ENCODE results near the gene HSPB2. TPM values are rescaled to one million over a fixed set of nuclear protein-coding genes. Genes with fewer than 3 reads are reported as not detected.

Gene HSPB2
- total RNA-seq, 1 donor from 2014 or later, result 14.4 TPM

- no peak for DNase-seq (ENCODE audit: low spot score)
- no peak for ATAC-seq
- intact Hi-C loops (cut with DNase I), result no loop called here
Measured at GRCh38 chr11:111933872-111934271, 21.3 kb downstream of the HSPB2 start.

DNA sequence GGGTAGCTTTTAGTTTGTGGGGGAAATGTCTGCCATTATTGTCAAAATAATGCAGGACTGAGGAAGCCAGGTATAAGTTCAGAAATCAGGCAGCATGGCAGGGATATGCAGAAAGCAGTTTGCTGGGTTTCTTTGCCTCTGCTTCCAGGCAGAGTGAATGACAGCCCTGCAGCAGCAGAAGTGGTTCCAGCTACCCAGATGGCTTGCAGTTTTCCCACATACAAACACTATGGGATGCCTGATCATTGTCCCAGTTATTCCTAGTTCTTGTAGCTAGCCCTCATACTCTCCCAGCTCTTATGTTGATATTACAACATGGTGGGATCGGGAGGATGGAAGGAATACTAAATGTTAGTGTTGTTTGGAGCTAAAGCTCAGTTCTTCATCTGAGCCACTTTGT is 21.8 kb downstream of the HSPB2 start:
- no peak for ATAC-seq
- intact Hi-C loops (cut with DNase I), result no loop called here
- no peak for DNase-seq (ENCODE audit: low spot score)

- intact Hi-C loops (cut with DNase I), result no loop called here
- peak; percentile 21 for ATAC-seq
- no peak for DNase-seq (ENCODE audit: low spot score)
Measured at GRCh38 chr11:111935317-111936039, 22.9 kb downstream of the HSPB2 start.

- intact Hi-C loops (cut with DNase I), result no loop called here
Measured at GRCh38 chr11:111936040-111936540, 23.6 kb downstream of the HSPB2 start.

GRCh38 chr11:111937461-111937769 is 24.9 kb downstream of the HSPB2 start:
- peak; percentile 40 for ATAC-seq
- intact Hi-C loops (cut with DNase I), result no loop called here
- peak; percentile 72 for DNase-seq (ENCODE audit: low spot score)

More at GRCh38 chr11:111936040-111936540, 23.6 kb downstream of the HSPB2 start:
- no peak for ATAC-seq
- no peak for DNase-seq (ENCODE audit: low spot score)

DNA sequence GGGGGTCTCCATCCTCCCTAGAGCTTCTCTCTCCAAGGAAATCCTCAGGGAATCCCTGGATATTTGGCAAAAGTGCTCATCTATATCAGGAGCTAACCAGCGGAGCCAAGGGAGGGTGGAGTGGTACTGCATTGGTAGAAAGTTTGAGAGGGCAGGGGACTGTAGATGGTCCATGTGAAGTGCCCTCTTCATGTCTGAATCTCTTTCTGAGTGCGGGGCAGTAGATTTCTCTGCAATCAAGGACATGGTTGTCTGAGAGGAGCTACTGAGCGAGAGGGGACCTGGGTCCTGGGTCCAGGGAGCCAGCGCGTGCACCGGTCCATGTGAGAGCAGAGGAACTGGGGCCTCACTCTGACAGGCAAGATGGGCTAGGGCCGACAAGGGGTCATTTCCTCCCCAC is 25.3 kb downstream of the HSPB2 start:
- intact Hi-C loops (cut with DNase I), result loop anchor here (2.0 kb wide), 1 partner anchor 39 kb away; no protein-coding TSS in a partner anchor
- no peak for DNase-seq (ENCODE audit: low spot score)
- peak; percentile 33 for ATAC-seq

- intact Hi-C loops (cut with DNase I), result loop anchor here (2.0 kb wide), 1 partner anchor 38 kb away; no protein-coding TSS in a partner anchor
- ATAC-seq (peak; percentile 10), DNase-seq (ENCODE audit: low spot score) (no peak)
Measured at GRCh38 chr11:111938687-111939160, 26.2 kb downstream of the HSPB2 start.

- intact Hi-C loops (cut with DNase I), result loop anchor here (2.0 kb wide), 1 partner anchor 37 kb away; no protein-coding TSS in a partner anchor
- no peak for DNase-seq (ENCODE audit: low spot score)
- no peak for ATAC-seq
Measured at GRCh38 chr11:111939836-111940604, 27.5 kb downstream of the HSPB2 start.

- DNase-seq (ENCODE audit: low spot score) (no peak), ATAC-seq (no peak)
- intact Hi-C loops (cut with DNase I), result no loop called here
Measured at GRCh38 chr11:111941963-111942362, 29.4 kb downstream of the HSPB2 start.

DNA sequence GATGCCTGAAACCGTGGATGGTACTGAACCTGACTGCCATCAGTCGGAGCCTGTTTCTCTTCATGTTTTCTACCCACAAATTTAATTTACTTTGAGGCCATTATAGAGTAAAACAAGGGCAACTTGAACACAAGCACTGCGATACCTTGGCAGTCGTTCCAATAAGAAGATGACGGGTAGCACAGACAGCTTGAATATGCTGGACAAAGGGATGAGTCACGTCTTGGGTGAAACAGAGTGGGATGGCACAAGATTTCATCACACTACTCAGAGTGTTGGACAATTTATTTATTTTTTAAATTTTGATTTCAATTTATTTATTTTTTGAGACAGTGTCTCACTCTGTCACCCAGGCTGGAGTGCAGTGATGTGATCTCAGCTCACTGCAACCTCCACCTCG is 30.3 kb downstream of the HSPB2 start:
- ATAC-seq, result no peak
- DNase-seq (ENCODE audit: low spot score), result no peak
- intact Hi-C loops (cut with DNase I), result no loop called here

- no peak for DNase-seq (ENCODE audit: low spot score)
- intact Hi-C loops (cut with DNase I), result no loop called here
- peak; percentile 62 for ATAC-seq
Measured at GRCh38 chr11:111944139-111944538, 31.6 kb downstream of the HSPB2 start.

GRCh38 chr11:111944651-111945051 is 32.1 kb downstream of the HSPB2 start:
- intact Hi-C loops (cut with DNase I), result no loop called here
- ATAC-seq (no peak), DNase-seq (ENCODE audit: low spot score) (no peak)

- intact Hi-C loops (cut with DNase I), result no loop called here
- ATAC-seq (no peak), DNase-seq (ENCODE audit: low spot score) (no peak)
Measured at GRCh38 chr11:111945198-111945597, 32.7 kb downstream of the HSPB2 start.

- peak; percentile 27 for ATAC-seq
- intact Hi-C loops (cut with DNase I), result no loop called here
- no peak for DNase-seq (ENCODE audit: low spot score)
Measured at GRCh38 chr11:111946499-111946898, 34.0 kb downstream of the HSPB2 start.

- DNase-seq (ENCODE audit: low spot score) (no peak), ATAC-seq (no peak)
- intact Hi-C loops (cut with DNase I), result no loop called here
Measured at GRCh38 chr11:111947143-111947542, 34.6 kb downstream of the HSPB2 start.

DNA sequence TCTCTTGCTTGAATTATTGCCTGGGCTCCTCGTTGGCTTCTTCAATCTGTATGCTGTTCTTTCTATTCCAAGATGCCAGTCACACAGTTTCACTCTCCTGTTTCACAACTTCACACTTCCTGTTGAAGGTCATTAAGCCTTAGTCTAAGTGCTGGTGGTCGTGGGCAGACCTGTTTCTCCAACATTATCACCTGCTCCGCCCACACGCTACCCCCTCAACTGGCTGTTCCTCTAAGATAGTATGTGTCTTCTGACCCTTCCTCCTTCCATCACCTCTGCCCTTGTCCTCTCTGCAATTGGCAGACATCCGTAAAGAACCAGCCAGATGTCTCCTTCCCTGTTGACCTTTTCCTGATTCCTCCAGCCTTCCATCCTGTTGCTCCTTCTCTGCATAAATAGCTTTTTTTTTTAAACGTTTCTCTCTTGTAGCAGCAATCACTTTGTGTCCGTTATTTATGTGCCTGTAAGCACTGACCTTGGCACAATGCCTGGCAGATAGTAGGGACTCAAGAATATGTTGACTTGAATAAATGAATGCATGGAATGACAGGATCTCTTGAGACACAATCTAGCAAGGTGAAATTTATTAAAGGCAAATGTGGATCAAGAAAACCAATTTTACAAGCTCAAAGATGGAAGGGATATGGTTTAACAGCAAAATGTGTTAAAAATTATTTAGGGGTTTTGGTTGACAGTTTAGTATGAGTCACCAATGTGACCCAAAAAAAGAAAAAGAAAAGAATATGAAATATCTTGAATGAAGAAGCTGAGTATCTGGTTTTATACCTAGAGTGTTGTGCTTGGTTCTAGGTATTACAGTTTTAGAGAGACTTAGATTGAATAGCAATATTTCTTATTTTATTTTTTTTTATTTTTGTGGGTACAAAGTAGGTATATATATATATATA is 37.2 kb downstream of the HSPB2 start:
- intact Hi-C loops (cut with DNase I), result no loop called here
- DNase-seq (ENCODE audit: low spot score), result no peak
- ATAC-seq, result no peak

- DNase-seq (ENCODE audit: low spot score) (no peak), ATAC-seq (no peak)
- intact Hi-C loops (cut with DNase I), result no loop called here
Measured at GRCh38 chr11:111951565-111951964, 39.0 kb downstream of the HSPB2 start.

DNA sequence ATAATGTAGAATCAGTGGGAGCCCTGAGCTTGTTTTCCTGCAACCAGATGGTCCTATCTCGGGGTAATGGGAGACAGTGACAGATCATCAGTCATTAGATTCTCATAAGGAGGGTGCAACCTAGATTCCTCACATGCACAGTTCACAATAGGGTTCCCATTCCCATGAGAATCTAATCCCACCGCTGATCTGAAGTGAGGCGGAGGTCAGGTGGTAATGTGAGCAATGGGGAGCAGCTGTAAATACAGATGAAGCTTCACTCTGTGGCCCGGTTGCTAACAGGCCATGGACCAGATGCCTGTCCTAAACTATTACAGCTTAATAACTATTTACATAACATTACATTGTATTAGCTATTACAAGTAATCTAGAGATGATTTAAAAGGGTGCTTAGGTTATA is 41.6 kb downstream of the HSPB2 start:
- intact Hi-C loops (cut with DNase I), result no loop called here
- ATAC-seq, result no peak
- DNase-seq (ENCODE audit: low spot score), result no peak

All from sciatic nerve (tissue), 2 donors.